Pulmonary artery endothelial cell (primary cell): ENCODE measurements around the gene ABHD11. TPM values are rescaled to one million over a fixed set of nuclear protein-coding genes. Genes with fewer than 3 reads are reported as not detected.
"Not testable (repeated sequence)": the region's sequence is repeated elsewhere in the genome, so short reads cannot be mapped to it uniquely, and the experiment has no call there.

Experiments used
- DNase-seq: peaks from one replicate; pipeline ENCODE4 v3.0.0-alpha.2; 2011; ENCODE audit warnings: low read depth, low spot score
- total RNA-seq: library from RNA; depleted of rRNA; stranded (reverse); fragments of >200 nt; gene quantifications from 2 replicates; pipeline ENCODE4 v1.2.3, GENCODE V29; 2014

The ABHD11 gene, protein sequence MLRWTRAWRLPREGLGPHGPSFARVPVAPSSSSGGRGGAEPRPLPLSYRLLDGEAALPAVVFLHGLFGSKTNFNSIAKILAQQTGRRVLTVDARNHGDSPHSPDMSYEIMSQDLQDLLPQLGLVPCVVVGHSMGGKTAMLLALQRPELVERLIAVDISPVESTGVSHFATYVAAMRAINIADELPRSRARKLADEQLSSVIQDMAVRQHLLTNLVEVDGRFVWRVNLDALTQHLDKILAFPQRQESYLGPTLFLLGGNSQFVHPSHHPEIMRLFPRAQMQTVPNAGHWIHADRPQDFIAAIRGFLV
- 10.4 and 11.9 TPM in 2 replicates for total RNA-seq

DNA sequence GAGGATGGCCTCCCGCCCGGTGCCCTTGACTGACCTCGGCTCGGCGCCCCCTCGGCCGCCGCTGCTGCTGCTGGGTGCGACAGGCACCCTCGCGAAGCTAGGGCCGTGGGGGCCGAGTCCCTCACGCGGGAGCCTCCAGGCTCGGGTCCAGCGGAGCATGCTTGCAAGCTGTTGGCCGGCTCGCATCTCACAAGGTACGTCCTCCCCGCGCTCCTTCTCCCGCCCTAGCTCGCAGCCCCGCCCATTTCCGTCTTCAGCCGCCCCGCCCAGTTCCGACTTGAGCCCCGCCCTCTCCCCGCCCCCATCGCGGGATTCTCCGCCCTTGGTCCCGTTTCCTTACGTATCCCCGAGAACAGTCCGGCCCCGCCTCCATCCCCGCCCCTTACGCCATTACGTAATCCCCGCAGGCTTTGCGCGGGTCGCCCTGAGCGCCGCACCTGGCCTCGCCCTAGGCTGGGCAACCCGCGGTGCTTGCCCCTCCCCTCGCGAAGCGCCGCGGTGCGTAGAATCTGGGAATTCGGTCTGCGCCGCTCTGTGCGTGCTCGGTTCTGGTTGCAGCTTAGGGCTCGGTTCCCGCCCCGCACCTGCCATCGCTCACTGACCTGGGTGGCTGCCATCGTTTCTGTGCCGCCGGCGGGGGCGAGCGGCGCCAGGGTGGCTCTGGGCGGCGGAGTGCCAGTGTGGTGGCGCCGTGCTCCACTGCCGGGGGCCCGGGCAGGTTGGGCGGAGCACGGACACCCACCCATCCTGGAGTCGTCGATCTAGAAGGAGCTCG is at the start of gene ABHD11:
Gene ABHD11, minus strand, starts transcription at position 191 of the 775 bp plus-strand sequence. Its CDS starts 32 bp downstream, at position 159.
- peak; percentile 82 for DNase-seq

DNA sequence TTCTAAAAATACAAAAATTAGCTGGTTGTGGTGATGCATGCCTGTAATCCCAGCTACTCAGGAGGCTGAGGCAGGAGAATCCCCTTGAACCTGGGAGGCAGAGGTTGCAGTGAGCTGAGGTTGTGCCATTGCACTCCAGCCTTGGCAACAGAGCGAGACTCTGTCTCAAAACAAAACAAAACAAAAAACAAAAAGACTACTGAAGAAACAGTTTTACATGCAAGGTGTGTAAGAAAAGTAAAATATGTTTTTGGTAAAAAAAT is 49.1 kb upstream of the ABHD11 start:
- DNase-seq = not testable (repeated sequence)

DNA sequence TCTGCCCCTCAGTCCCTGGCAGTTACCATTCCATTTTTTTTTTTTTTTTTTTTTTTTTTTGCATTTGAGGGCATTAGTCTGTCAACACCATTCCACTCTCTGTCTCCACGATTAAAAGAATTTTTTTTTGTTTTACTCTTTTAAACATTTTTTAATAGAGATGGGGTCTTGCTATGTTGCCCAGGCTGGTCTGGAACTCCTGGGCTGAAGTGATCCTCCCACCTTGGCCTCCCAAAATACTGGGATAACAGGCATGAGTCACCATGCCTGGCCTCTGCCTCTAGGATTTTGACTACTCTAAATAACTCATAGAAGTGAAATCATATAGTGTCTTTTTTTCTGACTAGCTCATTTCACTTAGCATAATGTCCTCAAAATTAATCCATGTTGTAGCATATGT is 48.0 kb upstream of the ABHD11 start:
- no peak for DNase-seq

DNA sequence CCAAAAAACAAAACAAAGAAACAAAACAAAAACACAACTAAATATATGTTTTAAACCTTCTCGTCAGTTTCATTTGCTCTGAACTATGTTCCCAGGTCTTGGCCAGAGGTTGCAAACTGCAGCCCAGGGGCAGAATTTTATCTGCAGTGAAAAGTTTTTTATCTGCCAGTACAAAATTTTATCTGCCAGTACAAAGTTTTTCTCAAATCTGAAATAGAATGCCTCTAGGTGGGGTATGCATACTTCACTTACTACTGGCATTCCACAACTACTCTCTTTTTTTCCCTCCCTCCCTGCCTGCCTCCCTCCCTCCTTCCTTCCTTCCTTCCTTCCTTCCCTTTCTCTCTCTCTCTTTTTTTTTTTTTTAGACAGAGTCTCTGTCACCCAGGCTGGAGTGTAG is 40.9 kb upstream of the ABHD11 start:
- no peak for DNase-seq

DNA sequence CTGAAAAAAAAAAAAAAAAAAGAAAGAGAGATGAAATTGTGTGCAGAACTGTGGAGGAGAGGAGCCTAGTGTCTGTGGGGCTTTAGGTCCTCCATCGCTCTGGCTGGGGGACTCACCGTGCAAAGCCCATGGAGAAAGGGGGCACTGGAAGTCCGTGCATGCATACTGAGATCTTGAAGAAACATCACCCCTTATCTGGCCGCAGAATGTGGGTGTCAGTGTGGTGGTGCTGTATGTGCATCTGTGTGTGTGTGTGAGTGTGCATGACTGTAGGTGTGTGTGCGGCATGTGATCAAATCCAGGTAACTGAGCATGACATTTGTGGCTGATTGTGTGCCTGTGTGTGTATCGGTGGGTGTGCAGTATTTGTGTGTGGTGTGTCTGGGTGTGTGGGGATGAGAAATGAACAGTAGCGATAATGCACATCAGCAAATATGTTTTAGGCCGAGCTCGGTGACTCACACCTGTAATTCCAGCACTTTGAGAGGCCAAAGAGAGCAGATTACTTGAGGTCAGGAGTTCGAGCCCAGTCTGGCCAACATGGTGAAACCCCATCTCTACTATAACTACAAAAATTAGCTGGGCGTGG is 40.3 kb upstream of the ABHD11 start:
- no peak for DNase-seq

DNA sequence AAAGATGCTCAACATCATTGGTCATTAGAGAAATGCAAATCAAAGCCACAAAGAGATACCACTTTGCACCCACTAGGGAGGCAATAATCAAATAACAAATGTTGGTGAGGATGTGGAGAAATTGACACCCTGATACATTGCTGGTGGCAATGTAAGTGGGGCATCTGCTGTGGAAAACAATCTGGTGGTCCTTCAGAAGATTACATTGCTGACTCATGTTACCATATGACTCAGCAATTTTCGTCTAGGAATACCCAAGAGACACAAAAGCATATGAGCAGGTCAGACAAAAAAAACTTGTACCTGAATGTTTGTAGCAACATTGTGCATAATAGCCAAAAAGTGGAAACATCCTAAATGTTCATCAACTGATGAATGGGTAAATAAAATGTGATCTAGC is 36.3 kb upstream of the ABHD11 start:
- no peak for DNase-seq

DNA sequence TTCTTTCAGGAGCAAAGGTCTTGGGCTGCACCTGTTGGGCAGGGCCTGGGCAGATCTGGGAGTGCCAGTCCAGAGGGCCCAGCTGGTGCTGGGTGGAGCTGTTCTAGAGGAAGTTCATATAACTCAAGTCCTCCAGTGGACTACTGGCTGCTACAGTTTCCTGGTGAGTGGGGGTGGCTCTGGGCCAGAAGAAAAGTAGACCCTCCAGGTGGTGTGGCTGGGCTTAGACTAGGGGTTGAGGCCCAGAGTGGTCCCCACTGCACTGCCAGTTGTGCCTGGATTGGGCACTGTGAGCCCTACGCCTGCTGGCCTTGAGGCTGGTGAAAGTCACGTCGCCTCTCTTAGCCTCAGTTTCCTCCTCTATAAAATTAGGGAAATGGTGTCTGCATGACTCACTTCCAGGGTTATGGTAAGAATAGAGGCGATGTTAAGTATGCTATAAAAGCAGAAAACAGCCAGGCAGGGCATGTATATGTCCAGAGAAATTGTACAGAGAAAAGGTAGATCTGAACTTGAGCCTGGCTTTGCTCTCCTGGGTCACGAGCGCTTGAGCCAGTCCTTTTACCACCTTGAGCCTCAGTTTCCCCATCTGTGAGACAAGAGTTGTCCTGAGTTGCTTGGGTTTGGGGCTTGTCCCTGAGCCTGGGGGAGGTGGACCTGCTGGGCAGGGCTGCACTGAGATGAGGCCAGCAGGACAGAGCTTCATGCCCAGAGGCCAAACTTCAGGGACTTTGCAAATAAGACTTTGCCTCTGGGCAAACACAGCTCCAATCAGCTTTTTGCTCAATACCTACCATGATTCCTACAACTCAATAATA is 35.3 kb upstream of the ABHD11 start:
- DNase-seq = peak; percentile 8

DNA sequence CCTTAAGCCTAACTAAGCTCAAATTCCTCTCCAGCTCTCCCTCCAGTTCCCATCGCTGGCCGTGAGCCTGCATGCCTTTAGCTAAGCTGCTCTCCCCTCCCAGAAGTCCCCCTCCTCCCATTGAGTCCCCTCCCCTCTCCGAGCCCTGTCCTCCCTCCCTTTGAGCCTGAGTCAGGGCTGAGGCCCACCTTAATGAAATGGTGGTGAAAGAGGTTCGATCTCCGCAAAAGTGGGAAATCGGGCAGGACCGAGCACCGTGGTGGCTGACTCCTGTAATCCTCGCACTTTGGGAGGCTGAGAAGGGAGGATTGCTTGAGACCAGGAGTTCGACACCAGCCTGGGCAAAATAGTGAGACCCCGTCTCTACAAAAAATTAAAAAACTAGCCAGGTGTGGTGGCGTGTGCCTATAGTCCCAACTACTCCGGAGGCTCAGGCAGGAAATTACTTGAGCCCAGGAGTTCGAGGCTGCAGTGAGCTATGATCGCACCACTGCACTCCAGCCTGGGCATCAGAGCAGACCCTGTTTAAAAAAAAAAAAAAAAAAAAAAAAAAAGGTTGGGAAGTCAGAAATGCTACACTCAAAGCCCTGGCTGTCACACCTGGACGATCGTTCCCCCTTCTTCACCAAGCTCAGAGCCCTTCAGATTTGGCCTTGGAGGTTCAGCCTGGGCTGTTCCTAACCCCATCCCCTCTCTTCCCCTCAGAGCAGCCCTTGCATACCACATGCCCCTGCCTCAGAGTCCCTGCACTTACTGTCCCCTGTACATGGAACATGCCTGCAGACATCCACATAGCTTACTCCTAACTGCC is 32.5 kb upstream of the ABHD11 start:
- DNase-seq = no peak

DNA sequence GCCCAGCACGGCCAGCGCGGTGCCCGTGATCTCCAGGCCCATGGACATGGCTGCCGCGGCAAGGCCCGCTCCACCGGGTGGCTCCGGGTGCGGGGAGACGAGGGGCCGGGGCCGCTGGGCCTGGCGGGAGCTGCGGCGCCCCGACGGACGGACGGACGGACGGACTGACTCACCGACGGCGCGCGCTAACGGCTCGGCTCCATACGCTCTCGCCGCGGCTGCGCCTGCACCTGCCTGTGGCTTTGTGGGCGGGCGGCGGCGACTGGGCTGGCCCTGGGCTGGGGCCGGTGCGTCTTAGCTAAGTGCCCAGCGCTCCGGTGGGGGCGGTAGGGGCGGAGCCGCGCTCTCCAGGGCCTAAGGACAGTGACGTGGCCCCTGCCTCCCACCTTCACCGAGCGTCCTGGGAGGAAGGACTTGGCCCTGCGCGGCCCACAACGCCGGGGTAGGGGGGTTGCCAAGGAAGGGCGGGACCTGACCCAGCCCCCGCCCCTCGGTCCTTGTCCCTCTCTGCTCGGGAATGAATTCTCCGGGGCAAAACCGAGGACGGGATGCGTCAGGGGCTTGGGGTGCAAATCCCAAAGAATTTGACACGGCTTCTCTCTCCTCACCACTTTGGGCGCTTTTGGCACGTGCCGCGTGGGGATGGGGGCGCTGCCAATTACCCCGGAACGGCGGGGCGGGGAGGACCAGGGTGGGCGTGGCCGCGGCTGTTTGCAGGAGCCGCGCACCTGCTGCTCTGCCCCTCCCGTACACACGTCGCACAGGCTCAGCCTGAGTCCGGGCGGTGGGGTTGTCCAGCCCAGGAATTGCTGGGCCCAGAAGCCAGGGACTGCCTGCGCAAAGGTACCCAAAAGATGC is 31.6 kb upstream of the ABHD11 start, which contains the start of gene CLDN3:
Gene CLDN3, minus strand, starts transcription at position 269 of the 858 bp plus-strand sequence. Its CDS starts 221 bp downstream, at position 48.
- no peak for DNase-seq

DNA sequence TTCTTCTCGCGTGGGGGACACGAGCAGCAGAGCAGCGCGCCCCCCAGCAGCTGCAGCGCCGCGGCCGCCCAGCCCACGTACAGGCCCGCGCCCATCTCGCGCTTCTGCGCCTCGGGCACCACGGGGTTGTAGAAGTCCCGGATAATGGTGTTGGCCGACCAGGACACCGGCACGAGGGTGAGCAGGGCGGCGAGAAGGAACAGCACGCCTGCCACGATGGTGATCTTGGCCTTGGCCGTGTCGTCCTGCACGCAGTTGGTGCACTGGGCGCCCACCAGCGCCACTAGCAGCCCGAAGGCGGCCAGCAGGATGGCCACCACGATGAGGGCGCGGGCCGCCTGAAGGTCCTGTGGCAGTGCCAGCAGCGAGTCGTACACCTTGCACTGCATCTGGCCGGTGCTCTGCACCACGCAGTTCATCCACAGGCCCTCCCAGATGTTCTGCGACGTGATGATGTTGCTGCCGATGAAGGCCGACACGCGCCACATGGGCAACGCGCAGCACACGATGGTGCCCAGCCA is 30.9 kb upstream of the ABHD11 start:
- DNase-seq = no peak

DNA sequence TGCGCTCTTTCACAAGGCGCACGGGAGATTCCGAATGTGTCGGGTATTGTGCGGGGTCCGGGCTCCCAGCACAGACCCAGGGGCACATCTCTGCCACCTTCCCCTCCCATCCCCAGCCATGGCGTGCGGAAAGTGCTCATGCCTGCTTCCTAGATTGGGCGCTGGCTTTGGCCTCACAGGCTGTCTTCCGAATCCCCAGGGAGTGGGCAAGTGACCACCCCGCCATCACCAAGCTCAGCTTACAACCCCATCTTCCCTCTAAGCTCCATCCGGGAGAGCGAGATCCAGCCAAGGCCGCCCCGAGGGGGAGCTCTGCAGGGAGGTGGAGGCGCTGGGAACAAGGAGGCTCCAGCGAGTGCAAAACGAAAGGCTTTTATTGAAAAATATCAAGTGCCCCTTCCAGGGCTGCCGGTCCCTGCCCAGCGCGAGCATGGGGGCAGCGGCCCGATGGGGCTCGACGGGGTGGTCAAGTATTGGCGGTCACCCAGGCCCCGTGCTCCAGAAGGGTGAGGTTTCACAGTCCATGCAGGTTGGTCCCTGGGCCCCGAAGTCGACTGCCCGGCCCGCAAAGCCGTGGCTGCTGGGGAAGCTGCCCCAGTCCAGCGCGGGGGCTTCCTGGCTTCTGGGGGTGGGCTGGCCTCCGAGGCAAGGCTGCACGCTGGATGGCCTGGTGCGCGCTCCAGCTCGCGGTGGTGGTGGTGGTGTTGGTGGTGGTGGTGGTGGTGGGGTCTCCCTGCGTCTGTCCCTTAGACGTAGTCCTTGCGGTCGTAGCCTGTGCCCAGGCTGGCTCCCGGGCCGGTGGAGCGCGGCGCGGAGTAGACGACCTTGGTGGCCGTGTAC is 30.3 kb upstream of the ABHD11 start:
- no peak for DNase-seq

DNA sequence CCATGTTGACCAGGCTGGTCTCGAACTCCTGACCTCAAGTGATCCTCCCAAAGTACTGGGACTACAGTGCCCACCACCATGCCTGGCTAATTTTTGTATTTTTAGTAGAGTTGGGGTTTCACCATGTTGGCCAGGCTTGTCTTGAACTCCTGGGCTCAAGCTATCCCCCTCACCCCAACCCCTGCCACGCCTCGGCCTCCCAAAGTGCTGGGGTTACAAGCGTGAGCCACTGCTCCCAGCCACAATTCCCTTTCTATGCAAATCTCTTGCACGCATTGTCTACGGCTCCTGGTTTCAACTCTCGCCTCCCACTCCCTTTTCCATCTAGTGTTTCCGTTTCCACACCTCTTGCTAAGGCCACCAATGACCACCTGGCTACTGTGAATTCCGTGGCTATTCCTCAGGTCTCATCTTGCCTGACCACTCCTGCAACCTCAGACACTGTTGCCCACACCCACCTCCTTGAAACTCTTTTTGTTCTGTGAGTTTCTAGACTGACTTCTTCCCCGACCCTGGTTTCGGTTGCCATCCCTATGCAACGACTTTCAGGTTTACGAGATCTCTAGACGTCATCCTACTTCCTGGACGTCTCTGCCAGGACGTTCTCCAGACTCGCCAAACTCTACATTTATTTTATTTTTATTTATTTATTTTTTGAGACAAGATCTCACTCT is 28.1 kb upstream of the ABHD11 start:
- DNase-seq = no peak

DNA sequence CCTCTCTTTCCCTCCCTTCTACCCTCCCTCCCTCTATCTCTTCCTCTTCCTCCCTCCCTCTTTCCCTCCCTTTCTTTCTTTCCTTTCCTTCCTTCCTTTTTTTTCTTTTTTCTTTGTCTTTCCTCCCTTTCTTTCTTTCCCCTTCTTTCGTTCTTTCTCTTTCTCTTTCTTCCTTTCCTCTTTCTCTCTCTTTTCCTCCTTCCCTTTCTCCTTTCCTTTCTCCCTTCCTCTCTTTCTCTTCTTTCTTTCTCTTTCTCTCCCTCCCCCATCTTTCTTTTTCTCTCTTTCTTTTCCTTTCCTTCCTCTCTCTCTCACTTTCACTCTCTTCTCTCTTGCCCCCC is 24.0 kb upstream of the ABHD11 start:
- DNase-seq = no peak

DNA sequence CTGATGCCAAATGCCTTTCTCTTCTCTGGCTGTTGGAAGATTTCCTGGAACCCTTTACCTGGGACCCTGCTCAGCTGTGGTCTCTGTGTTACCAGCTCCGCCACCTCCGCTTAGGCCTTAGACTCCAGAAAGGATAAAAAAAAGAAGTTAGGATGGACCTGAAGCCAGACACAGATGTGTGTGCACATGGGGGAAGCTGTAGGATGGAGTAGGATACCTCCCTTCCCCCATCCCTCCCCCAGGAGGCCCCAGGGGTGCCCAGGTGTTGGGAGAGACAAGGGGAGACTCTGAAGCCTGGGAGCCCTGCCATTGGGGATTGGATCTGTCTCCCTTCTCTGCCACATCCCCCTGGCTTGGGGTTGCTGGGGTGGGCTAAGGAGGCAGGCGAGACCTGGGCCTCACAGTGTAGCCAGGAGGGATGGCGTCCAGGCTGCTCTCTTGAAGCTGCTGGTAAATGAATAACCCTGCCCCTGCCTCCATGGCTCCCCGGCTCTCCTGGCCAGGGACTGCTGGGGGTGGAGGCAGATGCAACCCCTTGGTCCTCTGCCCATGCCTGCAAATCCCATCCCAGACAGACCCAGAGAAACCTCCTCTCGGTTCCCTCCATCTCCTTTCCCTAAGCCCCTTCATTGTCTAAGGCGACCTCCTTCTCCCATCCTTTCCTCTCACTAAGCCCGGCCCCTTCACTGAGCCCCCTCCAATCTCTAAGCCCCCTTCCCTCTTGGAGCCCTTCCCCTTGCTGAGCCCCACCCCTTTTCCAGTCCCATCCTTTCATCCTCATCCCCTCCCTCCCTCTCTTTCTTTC is 23.5 kb upstream of the ABHD11 start:
- no peak for DNase-seq

DNA sequence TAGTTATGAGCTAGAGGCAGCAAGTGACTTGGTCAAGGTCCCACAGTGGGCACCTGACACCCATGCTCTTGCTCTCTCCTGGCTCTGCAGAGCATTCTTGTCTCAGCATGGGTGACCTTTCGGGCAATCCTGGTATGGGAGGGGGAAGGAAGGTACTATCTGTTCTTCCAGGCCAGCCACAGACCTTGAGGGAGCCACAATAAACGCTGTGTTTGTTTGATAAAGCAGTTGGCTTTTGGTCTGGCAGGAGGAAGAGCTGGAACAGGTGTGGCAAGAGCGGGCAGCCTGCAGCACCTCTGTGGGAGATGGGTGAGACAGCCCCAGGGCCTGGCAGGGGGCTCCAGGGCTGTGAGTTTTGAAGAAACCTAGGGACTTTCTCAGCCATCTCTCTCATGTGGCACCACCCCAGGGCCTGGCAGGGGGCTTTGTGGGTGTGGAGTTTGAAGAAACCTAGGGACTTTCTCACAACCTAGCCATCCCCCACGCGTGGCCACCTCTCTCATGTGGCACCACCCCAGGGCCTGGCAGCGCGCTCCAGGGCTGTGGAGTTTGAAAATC is 20.1 kb upstream of the ABHD11 start:
- no peak for DNase-seq

DNA sequence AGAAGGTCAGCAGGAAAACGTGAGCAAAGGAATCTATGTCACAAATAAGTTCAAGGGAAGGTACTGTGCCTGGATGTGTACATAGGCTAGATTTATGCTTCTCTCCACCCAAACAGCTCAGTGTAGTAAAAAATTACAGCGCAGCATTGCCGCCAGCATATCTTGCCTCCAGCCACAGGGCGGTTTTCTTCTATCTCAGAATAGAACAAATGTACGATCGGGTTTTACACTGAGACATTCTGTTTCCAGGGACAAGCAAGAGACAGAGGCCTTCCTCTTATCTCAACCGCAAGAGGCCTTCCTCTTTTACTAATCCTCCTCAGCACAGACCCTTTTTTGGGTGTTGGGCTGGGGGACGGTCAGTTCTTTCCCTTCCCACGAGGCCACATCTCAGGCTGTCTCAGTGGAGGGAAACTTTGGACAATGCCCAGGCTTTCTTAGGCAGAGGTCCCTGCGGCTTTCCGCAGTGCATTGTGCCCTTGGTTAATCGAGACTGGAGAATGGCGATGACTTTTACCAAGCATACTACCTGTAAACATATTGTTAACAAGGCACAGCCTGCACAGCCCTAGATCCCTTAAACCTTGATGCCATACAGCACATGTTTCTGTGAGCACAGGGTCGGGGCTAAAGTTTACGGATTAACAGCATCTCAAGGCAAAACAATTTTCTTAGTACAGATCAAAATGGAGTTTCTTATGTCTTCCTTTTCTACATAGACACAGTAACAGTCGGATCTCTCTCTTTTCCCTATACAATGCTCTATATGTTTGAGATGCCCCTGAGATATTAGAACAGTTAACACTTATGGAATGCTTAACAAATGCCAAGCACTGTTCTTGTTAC is 11.6 kb upstream of the ABHD11 start:
- no peak for DNase-seq
